GM19240 (cell line): Measurements from ENCODE around the gene KLHL41.
"Not testable (repeated sequence)": the region's sequence is repeated elsewhere in the genome, so short reads cannot be mapped to it uniquely, and the experiment has no call there.

Source experiments
- DNase-seq: peaks from one replicate; pipeline ENCODE4 v3.0.0; 2011; ENCODE audit warnings: low spot score; ENCODE audit not compliant: insufficient read length

Gene KLHL41

DNA sequence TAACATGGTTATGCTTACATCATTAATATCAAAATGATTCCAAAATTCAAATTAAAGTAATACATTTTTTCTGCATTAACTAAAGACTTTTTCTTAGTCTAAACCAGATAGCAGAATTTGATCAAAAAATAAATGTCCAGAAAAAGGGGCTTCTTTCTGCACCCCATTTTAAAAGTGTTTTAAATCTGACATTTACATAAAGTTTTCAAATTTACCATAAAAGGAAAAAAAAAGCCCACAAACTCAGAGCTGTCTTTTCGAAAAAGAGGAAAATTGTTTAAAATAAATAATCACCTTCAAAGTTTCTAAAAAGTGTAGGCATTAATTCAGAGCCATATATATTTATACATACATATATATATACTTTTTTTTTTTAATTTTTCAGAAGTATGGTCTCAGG, 62.7 kb downstream of the KLHL41 start:
- DNase-seq, result no peak

DNA sequence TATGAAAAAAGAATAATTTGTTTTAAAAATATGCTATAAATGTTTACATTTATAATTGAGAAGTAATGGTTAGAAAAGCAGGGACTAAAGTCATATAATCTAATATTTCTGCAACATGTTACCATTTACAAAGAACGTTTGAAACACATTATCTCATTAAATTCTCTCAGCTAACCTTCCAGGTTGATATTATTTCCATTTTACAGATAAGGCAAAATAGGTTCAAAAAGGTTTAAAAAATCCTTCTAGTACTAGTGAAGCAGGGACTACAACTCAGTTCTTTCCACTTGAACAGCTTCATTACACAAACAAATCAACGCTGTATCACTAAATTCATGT, 63.3 kb downstream of the KLHL41 start:
- no peak for DNase-seq

DNA sequence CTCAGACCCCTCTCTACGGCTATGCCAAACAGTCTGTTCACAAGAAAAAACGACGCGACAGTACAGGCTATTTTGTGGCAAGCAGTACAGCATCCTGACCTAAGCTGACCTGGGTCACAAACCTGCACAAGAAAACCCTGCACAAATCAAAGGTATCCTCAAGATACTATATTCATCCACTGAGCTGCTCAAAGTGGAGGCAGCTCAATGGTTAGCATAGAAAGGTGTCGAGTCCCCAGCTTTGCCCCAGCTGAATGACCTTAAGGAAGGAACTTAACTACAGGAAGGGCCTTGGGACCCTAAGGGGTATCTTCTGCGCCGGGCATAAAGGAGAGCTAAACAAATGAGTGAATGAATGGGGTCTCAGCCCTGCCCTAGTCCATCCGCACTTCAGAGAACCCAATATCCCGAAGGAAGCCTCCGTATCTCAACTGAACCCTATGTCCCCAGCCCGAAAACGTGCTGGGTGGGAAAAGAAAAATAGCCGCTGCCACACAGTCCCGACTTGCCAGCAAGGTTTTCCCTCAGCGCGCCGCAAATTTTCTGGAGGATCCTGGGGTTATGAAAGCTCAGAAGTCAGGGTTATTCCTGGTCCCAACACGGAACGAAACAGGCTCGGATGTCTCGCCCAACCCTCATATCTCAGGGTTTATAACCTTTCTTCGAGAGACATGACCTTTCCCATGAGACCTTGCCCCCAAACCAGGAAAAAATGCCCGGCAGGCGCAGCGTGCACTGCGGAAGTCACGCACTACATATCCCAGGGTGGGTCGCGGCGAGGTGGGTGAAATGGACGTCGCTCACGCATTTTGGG, 63.9 kb downstream of the KLHL41 start, which contains the start of gene FASTKD1:
FASTKD1 (minus strand) TSS at position 706 of the 814 bp plus-strand sequence. CDS start 1,836 bp downstream, outside the sequence.
- peak; percentile 95 for DNase-seq

DNA sequence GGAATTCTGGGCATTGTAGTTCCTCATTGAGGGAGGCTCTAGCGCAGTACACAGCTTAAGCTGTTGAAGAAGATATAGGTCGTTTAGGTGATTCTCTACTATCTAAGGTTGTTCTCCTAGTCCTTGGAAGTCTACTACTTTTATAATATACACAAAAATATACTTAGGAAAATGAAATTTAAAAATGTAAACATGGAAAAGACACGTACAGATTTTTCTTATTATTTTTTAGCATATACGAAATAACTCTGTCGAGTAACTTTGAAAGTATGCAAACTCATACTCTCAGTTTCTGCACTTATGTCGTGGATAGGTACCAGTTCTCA, 64.4 kb downstream of the KLHL41 start:
- no peak for DNase-seq

DNA sequence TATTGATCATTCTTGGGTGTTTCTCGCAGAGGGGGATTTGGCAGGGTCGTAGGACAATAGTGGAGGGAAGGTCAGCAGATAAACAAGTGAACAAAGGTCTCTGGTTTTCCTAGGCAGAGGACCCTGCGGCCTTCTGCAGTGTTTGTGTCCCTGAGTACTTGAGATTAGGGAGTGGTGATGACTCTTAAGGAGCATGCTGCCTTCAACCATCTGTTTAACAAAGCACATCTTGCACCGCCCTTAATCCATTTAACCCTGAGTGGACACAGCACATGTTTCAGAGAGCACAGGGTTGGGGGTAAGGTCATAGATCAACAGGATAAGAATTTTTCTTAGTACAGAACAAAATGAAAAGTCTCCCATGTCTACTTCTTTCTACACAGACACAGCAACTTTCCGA, 65.0 kb downstream of the KLHL41 start:
- not testable (repeated sequence) for DNase-seq

DNA sequence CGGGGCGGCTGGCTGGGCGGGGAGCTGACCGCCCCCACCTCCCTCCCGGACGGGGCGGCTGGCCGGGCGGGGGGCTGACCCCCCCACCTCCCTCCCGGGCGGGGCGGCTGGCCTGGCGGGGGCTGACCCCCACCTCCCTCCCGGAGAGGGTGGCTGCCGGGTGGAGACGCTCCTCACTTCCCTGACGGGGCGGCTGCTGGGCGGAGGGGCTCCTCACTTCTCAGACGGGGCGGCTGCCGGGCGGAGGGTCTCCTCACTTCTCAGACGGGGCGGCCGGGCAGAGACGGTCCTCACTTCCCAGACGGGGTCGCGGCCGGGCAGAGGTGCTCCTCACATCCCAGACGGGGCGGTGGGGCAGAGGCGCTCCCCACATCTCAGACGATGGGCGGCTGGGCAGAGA, 65.8 kb downstream of the KLHL41 start:
- DNase-seq, result not testable (repeated sequence)
